PC-9 (cell line): Measurements from ENCODE around the gene RBMS3. TPM values are rescaled to one million over a fixed set of nuclear protein-coding genes. Genes with fewer than 3 reads are reported as not detected.

ENCODE experiments used
- BruUV-seq: library from RNA; stranded (reverse); fragments of 400-500 nt; replicated peaks from 2 replicates; lab custom pipeline; 2021; lab: Mats Ljungman, UMichigan
- CTCF ChIA-PET: fragments of 300-600 bp; sonication (Branson Sonifier 250); formaldehyde crosslinking; loops from one replicate; lab custom pipeline; 2022; ENCODE audit warnings: antibody characterized with exemption; lab: Charles Lee
- POLR2A ChIA-PET: fragments of 300-600 bp; sonication (Branson Sonifier 250); formaldehyde crosslinking; loops from one replicate; lab custom pipeline; 2022; ENCODE audit warnings: antibody characterized with exemption; ENCODE audit not compliant: unreplicated experiment; lab: Charles Lee
- DNase-seq, 2 experiments: peaks; one replicate each; pipeline versions ENCODE4 v3.0.0 to v3.0.0-alpha.2; 2015 to 2022; ENCODE audit warnings: mixed read lengths in 1 of 2
- H2AFZ ChIP-seq: fragments of 200-600 bp; sonication (generic); 2 replicates; pipeline ENCODE4 v1.8.1; 2017; ENCODE audit warnings: antibody characterized with exemption
- H3F3A ChIP-seq: fragments of 200-600 bp; sonication (generic); 2 replicates; pipeline ENCODE4 v1.8.1; 2017; ENCODE audit warnings: antibody characterized with exemption, mild to moderate bottlenecking, low read depth; ENCODE audit not compliant: insufficient read depth
- H3K27ac ChIP-seq: fragments of 200-600 bp; sonication (generic); 2 replicates; pipeline ENCODE4 v1.6.1; 2016; ENCODE audit warnings: mixed run types
- H3K27me3 ChIP-seq: fragments of 200-600 bp; sonication (generic); 2 replicates; pipeline ENCODE4 v1.6.1; 2016; ENCODE audit warnings: low read depth, mixed run types; ENCODE audit not compliant: insufficient read depth
- H3K36me3 ChIP-seq: fragments of 200-600 bp; sonication (generic); 2 replicates; pipeline ENCODE4 v1.6.1; 2016; ENCODE audit warnings: low read depth, mixed run types
- H3K4me1 ChIP-seq: fragments of 200-600 bp; sonication (generic); replicated peaks from 2 replicates; pipeline ENCODE4 v1.6.1; 2016; ENCODE audit warnings: mixed run types; ENCODE audit not compliant: insufficient read depth
- H3K4me2 ChIP-seq: fragments of 200-600 bp; sonication (generic); 2 replicates; pipeline ENCODE4 v1.6.1; 2017; ENCODE audit warnings: mixed run types
- H3K4me3 ChIP-seq: fragments of 200-600 bp; sonication (generic); 2 replicates; pipeline ENCODE4 v1.6.1; 2016; ENCODE audit warnings: mixed run types
- H3K79me2 ChIP-seq: fragments of 200-600 bp; sonication (generic); 2 replicates; pipeline ENCODE4 v1.6.1; 2017; ENCODE audit warnings: low read depth, mixed run types
- H3K9me2 ChIP-seq: fragments of 200-600 bp; sonication (generic); 2 replicates; pipeline ENCODE4 v1.8.1; 2017; ENCODE audit warnings: mild to moderate bottlenecking; ENCODE audit not compliant: insufficient read depth
- H3K9me3 ChIP-seq: fragments of 200-600 bp; sonication (generic); 2 replicates; pipeline ENCODE4 v1.8.1; 2016; ENCODE audit warnings: low read depth; ENCODE audit not compliant: insufficient read depth
- H4K20me1 ChIP-seq: fragments of 200-600 bp; sonication (generic); 2 replicates; pipeline ENCODE4 v1.8.1; 2017; ENCODE audit not compliant: insufficient read depth
- CTCF ChIP-seq: fragments of 200-600 bp; sonication (generic); conservative IDR thresholded peaks from 2 replicates; pipeline ENCODE4 v1.6.1; 2017; ENCODE audit warnings: mixed run types, antibody characterized with exemption, mild to moderate bottlenecking, moderate library complexity
- EZH2 ChIP-seq: fragments of 200-600 bp; sonication (generic); IDR thresholded peaks from 2 replicates; pipeline ENCODE4 v1.8.0; 2017; ENCODE audit warnings: antibody characterized with exemption, low read depth
- intact Hi-C: fragments of 100-400 bp; cut with micrococcal nuclease; formaldehyde crosslinking; loops from one replicate; pipeline ENCODE4 v1.10.0; 2022; ENCODE audit not compliant: unreplicated experiment
- total RNA-seq: library from RNA; stranded (reverse); gene quantifications from 2 replicates; pipeline ENCODE4 v1.2.3, GENCODE V29; 2021

Gene RBMS3
- total RNA-seq, 1 experiment from 2014 or later = 3.5 TPM

- H3F3A ChIP-seq = no peaks in the 10 kb centered on the region
- POLR2A ChIA-PET = no interaction called here
- no peak overlapping the region for H3K27ac ChIP-seq
- BruUV-seq = no TSS peak
- no peak for TF ChIP-seq CTCF
- TF ChIP-seq EZH2 = no peak
- H3K79me2 ChIP-seq = no peaks in the 10 kb centered on the region
- CTCF ChIA-PET = no interaction called here
- H3K4me3 ChIP-seq = no peak overlapping the region
- H3K9me3 ChIP-seq = no peaks in the 10 kb centered on the region
- DNase-seq = no peak
- intact Hi-C loops = no loop called here
- no peak overlapping the region for H3K4me2 ChIP-seq
- no peaks in the 10 kb centered on the region for H3K27me3 ChIP-seq
- H2AFZ ChIP-seq = no peak overlapping the region
- no peaks in the 10 kb centered on the region for H3K9me2 ChIP-seq
- no peaks in the 10 kb centered on the region for H3K4me1 ChIP-seq
- no peaks in the 10 kb centered on the region for H4K20me1 ChIP-seq
- no peaks in the 10 kb centered on the region for H3K36me3 ChIP-seq
These were observed 542.4 kb downstream of the RBMS3 start for GRCh38 chr3:29823233-29823632.

- intact Hi-C loops = no loop called here
- Histone ChIP-seq H3K36me3 (no peaks in the 10 kb centered on the region), H3K9me3 (no peaks in the 10 kb centered on the region), H3K27ac (no peak overlapping the region), H3K4me3 (no peak overlapping the region), H3K4me2 (no peak overlapping the region), H3K27me3 (no peaks in the 10 kb centered on the region), H3K4me1 (no peaks in the 10 kb centered on the region), H4K20me1 (no peaks in the 10 kb centered on the region), H3K79me2 (no peaks in the 10 kb centered on the region), H3F3A (no peaks in the 10 kb centered on the region), H3K9me2 (no peaks in the 10 kb centered on the region), H2AFZ (no peak overlapping the region)
- no peak for DNase-seq
- TF ChIP-seq CTCF = no peak
- TF ChIP-seq EZH2 = no peak
- ChIA-PET POLR2A (no interaction called here), CTCF (no interaction called here)
- BruUV-seq = no TSS peak
These were observed 545.8 kb downstream of the RBMS3 start for GRCh38 chr3:29826712-29827111.

- Histone ChIP-seq H3K4me3 (no peak overlapping the region), H3K4me2 (no peak overlapping the region), H3K4me1 (no peaks in the 10 kb centered on the region), H3K27me3 (no peaks in the 10 kb centered on the region), H2AFZ (no peak overlapping the region), H3K27ac (no peak overlapping the region), H3K9me3 (no peaks in the 10 kb centered on the region), H3K36me3 (no peaks in the 10 kb centered on the region), H3K9me2 (no peaks in the 10 kb centered on the region), H4K20me1 (no peaks in the 10 kb centered on the region), H3K79me2 (no peaks in the 10 kb centered on the region), H3F3A (no peaks in the 10 kb centered on the region)
- intact Hi-C loops = no loop called here
- no peak for DNase-seq
- no TSS peak for BruUV-seq
- TF ChIP-seq CTCF (no peak), EZH2 (no peak)
- ChIA-PET POLR2A (no interaction called here), CTCF (interaction anchor here (0.6 kb wide), 1 partner anchor 10 kb away, joined by 4 read pairs; no protein-coding TSS in a partner anchor)
These were observed 546.9 kb downstream of the RBMS3 start for GRCh38 chr3:29827756-29828155.
